ENCODE measurements around the gene RAB11A. TPM values are rescaled to one million over a fixed set of nuclear protein-coding genes. Genes with fewer than 3 reads are reported as not detected.

Gene RAB11A
- total and polyA plus RNA-seq, 9 of the 15 experiments (the other 6 are each of a cell fraction or from before 2014, with no cell fraction given): 129 to 369 (median 245) TPM

- TF ChIP-seq, protein P1, sequence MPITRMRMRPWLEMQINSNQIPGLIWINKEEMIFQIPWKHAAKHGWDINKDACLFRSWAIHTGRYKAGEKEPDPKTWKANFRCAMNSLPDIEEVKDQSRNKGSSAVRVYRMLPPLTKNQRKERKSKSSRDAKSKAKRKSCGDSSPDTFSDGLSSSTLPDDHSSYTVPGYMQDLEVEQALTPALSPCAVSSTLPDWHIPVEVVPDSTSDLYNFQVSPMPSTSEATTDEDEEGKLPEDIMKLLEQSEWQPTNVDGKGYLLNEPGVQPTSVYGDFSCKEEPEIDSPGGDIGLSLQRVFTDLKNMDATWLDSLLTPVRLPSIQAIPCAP (CRISPR knock-in tag; IDR thresholded peaks at IDR 0.05; ENCODE audit: borderline replicate concordance): no peak
- TF ChIP-seq ZFP36 (IDR thresholded peaks at IDR 0.05; ENCODE audit: low read depth, low read length, partially characterized antibody) (no peak), MTA3 (IDR thresholded peaks at IDR 0.05; ENCODE audit: borderline replicate concordance) (no peak), ZFX (CRISPR knock-in tag; IDR thresholded peaks at IDR 0.05) (peak; percentile 35; the same call in 1 of the 2 replicates), HDAC2 (IDR thresholded peaks at IDR 0.05) (0 out of 2 replicates have a peak, but pooled peaks have one; percentile 11), GTF2A2 (tag; IDR thresholded peaks at IDR 0.05) (no peak), SAP30 (IDR thresholded peaks at IDR 0.05; ENCODE audit: borderline replicate concordance, insufficient read depth, low read depth, low read length, poor library complexity, severe bottlenecking) (peak; percentile 44), ZNF184 (CRISPR knock-in tag; IDR thresholded peaks at IDR 0.05) (no peak), ZZZ3 (IDR thresholded peaks at IDR 0.05) (no peak), PRDM10 (IDR thresholded peaks at IDR 0.05; ENCODE audit: partially characterized antibody) (peak; percentile 98), NRF1 (conservative IDR thresholded peaks at IDR 0.05 in 1 of 2, IDR thresholded peaks at IDR 0.05 in 1 of 2) (peak; percentile 30 to 42; a peak in 2 of 4 replicates), CHD2 (IDR thresholded peaks at IDR 0.05; ENCODE audit: low read depth, low read length) (no peak), SIN3A (IDR thresholded peaks at IDR 0.05; ENCODE audit: borderline replicate concordance in 2 of 2, control insufficient read depth in 1 of 2, low read depth in 2 of 2, low read length in 2 of 2) (no peak), SMARCA4 (IDR thresholded peaks at IDR 0.05) (0 out of 2 replicates have a peak, but pooled peaks have one; percentile 23), MTA1 (IDR thresholded peaks at IDR 0.05; ENCODE audit: borderline replicate concordance) (no peak), RBM17 (IDR thresholded peaks at IDR 0.05; ENCODE audit: borderline replicate concordance, low read depth, low read length) (no peak), CAMTA2 (CRISPR knock-in tag; conservative IDR thresholded peaks at IDR 0.05) (no peak)
- TF ChIP-seq, protein P2, sequence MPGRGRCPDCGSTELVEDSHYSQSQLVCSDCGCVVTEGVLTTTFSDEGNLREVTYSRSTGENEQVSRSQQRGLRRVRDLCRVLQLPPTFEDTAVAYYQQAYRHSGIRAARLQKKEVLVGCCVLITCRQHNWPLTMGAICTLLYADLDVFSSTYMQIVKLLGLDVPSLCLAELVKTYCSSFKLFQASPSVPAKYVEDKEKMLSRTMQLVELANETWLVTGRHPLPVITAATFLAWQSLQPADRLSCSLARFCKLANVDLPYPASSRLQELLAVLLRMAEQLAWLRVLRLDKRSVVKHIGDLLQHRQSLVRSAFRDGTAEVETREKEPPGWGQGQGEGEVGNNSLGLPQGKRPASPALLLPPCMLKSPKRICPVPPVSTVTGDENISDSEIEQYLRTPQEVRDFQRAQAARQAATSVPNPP (IDR thresholded peaks at IDR 0.05; ENCODE audit: borderline replicate concordance, insufficient read depth, insufficient read length): no peak
Observed at GRCh38 chr15:65869954-65870871, 922 bp downstream of the RAB11A start (continued).

All from K562 (cell line).